GM20000 (cell line): Measurements from ENCODE around the gene GFM1.

Experiments used
- DNase-seq: peaks from one replicate; pipeline ENCODE4 v3.0.0; 2012; ENCODE audit warnings: low spot score
- TF ChIP-seq, protein P1 (sequence below): IDR thresholded peaks from 2 replicates; pipeline ENCODE4 v1.5.1; 2012; ENCODE audit warnings: mild to moderate bottlenecking, control low read depth; ENCODE audit errors: extremely low read depth, missing control alignments

GFM1 gene

DNA sequence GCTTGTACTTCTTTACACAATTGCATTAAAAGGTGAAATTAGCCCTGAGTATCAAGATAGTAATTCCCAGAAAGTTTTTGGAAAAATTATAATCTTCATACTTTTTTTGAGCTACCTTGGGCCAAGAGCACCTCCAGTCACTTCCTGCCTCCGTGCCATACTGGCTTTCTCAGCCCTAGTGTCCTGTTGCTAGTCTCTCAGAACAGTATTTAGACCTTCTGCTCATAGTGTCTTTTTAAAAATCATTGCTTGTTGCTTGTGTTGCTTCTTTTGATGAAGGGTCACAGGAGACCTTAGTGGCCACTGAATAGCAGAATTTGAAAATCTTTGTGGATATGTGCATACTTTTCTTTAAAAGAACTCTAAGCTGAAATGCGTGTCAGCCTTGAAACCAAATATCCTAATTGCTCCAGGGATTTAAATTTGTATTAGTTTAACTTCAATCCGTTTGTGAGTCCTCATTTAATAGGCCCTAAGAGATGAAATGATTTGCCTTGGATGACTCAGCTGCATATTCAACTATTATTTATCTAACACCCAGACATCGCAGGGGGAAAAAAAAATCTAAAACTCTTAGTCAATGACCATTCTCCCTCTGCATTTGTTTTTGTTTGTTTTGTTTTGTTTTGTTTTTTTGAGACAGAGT is 57.2 kb downstream of the GFM1 start:
- DNase-seq = no peak
- TF ChIP-seq, protein P1, sequence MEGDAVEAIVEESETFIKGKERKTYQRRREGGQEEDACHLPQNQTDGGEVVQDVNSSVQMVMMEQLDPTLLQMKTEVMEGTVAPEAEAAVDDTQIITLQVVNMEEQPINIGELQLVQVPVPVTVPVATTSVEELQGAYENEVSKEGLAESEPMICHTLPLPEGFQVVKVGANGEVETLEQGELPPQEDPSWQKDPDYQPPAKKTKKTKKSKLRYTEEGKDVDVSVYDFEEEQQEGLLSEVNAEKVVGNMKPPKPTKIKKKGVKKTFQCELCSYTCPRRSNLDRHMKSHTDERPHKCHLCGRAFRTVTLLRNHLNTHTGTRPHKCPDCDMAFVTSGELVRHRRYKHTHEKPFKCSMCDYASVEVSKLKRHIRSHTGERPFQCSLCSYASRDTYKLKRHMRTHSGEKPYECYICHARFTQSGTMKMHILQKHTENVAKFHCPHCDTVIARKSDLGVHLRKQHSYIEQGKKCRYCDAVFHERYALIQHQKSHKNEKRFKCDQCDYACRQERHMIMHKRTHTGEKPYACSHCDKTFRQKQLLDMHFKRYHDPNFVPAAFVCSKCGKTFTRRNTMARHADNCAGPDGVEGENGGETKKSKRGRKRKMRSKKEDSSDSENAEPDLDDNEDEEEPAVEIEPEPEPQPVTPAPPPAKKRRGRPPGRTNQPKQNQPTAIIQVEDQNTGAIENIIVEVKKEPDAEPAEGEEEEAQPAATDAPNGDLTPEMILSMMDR = no peak

DNA sequence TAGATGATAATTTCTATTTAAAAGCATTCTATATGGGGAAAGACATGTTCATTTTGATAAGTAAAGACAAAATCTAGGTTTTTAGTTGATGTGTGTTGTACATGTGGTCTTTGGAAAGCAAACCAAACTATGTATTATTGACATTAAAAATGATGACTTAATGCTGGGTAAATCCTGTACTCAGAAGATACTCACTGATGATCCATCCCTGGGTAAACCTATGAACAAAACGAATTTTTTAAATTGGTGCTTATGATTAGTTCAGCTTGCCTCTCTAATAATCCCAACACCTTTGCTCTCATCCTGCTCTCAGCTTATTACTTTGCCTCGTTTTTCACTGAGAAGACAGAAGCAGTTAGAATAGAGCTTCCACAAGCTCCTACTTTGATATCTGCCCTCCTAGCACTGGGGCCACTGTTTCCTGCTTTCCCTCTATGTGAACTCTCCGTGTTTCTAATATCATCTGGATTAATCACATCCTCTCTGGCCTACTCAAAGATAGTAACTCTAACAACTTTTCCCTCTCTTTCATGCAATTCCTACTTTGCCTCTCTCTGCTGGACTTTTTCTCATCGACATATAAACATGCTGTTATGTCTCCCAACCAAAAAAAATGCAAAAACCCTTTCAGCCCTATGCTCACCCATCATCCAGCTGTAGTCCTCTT is 58.6 kb downstream of the GFM1 start:
- TF ChIP-seq, protein P1 = no peak

DNA sequence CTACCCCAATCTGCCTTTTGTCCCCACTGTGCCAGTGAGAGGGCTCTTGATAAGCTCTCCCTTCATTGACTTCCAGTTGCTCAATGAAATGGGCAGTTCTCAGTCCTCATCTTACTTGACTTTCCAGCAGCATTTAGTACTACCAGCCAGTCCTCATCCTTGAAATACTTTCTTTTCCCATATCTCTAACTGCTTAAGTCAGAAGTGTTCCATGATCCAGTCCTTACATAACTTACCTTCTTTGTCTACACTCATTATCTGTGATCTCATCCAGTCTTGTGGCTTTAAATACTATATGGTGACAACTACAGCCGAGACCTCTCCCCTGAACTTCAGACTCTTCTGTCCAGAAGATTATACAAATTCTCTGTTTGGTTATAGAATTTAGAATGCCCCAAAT is 59.2 kb downstream of the GFM1 start:
- TF ChIP-seq, protein P1 = no peak
- no peak for DNase-seq

More for the DNA sequence above, 58.6 kb downstream of the GFM1 start:
- no peak for DNase-seq

DNA sequence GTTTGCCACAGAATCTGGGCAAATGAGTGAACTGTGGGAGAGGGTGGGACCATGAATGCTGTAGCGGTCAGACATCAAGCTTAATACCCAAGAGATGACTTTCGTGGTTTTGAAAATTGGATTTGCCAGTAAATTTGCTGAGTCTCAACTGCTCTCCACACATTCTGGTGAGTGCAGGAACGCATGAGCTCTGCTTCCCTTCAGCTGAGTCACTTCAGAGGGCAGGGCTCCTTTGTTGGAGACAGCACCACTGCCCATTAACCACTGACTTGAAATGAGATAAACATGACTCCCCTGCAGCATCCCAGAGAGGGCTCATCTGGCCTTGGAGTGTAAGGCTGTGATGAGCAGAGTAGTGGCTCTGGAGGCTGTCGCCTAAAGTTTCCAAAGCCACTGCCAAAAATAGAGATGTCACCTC is 65.3 kb downstream of the GFM1 start:
- TF ChIP-seq, protein P1 = no peak
- DNase-seq = no peak

DNA sequence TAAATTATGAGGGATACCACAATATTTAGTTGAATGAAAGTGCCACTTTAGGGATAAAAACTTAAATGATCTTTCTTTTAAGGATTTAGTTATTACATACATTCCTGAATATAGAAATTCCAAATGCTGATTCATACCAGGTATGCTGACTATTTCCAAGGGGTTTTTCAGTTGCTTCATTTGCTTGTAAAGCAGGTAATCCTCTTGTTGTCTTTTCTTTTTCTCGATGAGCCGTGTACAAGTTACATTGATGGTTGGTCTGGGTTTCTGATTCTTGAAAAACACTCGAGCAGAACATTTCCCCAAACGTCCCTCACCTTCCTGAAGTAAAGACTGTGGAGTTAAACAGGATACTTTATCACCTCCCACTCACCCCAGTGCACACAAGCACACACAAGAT is 66.3 kb downstream of the GFM1 start:
- TF ChIP-seq, protein P1 = no peak

DNA sequence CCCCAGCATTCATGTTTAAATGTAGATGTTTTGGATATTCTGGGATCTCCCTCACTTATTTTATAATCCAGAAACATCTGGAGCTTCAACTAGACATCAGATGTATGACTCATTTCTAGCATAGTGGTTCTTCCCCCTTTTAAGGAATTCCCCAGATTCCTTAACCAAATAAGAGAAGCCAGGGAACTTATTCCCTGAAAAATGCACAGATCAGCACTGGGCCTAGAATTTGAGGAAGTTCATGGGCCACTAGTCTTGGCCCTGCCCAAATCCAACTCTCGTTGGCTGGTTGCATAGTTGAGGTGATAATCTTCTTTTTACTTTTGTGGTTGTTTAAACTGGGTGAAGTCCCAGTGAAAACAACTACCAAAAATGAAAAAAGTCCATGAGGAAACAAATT is 67.6 kb downstream of the GFM1 start:
- DNase-seq = no peak

More for the DNA sequence above, 66.3 kb downstream of the GFM1 start:
- no peak for DNase-seq

DNA sequence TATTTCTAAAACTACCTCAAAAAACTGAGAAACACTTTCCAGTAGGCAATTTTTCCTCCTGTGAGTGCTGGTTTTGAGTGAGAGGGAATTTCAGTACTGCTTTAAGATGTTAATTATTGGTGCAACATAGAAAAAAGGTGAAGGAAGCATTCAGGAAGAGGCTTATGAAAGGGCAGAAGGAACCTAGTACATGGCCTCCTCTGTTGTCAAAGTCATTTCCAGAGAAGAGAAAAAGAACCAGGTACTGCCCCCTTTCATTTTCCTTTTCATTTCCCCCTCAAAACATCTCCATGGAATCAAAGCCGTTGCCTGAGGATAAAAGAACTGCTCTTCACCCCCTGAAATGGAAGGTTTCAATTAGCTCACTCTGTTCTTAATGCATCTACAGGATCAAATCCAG is 68.1 kb downstream of the GFM1 start:
- TF ChIP-seq, protein P1 = no peak
- no peak for DNase-seq

More for the DNA sequence above, 67.6 kb downstream of the GFM1 start:
- TF ChIP-seq, protein P1 = no peak
